Superior temporal gyrus (tissue), 1 donor: ENCODE results near the gene ZNF850.

Source experiments
- DNase-seq: peaks from one replicate; pipeline ENCODE4 v3.0.0-alpha.2; 2016; ENCODE audit errors: extremely low spot score

ZNF850 gene

DNA sequence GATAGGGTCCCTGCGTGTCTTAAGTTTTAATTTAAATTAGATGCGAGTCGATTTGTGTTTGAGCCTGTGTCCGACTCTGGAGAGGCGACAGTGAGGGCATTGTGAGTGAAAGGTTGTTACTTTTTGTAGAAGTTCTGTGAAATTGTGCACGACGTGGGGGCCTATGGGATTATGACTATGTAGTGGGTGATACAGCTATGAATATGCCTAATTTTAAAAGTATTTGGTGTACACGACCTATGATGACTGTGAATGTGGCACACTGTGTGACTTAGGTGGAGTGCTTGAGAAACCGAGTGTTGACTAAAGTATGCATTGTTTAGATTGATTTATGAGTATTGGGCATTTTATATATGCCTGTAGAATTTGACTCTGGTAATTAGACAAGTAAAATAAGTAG lies 84.5 kb downstream of the ZNF850 start:
- DNase-seq = no peak

DNA sequence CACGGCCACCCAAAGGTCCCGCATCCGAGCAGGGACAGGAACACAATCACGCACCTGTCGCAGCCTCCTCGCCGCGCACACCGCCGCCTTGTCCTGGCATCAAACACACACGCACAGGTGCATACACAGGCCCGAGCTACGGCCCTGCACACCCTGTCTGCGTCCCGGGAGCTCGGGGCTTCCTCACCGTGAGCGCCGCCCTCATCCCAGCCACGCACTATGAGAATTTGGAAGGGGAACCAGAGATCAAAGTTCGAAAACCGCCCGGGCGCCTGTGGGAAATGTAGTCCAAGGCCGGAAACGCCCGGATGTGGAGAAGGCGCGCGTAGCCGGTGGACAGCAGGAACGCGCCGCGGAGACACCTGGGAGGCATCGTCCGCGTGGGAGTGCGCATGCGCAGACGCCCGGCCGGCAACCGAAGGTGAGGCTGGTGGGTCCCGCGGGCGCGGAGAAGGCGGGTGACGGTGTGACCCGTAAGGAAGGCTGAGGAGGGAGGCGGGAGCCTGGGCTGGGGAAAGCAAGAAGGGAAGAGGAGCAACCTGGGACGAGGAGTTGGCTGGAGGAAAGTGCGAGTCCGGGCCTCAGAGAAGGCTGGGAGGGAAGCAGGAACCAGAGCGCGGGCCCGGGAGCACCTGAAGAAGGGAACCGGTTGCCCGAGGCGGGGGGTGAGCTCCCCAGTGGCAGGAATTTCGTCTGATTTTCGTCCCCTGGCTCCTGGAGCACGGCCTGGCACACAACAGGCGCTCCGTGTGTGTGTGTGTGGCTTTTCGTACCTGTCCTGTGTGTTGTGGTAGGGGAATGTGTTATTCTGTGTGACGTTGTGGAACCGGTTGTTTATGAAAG lies 85.2 kb downstream of the ZNF850 start, which contains the start of gene ZNF567:
ZNF567 (plus strand) TSS at position 399 of the 843 bp plus-strand sequence. CDS start 7,256 bp downstream, outside the sequence.
- peak; percentile 98 for DNase-seq

DNA sequence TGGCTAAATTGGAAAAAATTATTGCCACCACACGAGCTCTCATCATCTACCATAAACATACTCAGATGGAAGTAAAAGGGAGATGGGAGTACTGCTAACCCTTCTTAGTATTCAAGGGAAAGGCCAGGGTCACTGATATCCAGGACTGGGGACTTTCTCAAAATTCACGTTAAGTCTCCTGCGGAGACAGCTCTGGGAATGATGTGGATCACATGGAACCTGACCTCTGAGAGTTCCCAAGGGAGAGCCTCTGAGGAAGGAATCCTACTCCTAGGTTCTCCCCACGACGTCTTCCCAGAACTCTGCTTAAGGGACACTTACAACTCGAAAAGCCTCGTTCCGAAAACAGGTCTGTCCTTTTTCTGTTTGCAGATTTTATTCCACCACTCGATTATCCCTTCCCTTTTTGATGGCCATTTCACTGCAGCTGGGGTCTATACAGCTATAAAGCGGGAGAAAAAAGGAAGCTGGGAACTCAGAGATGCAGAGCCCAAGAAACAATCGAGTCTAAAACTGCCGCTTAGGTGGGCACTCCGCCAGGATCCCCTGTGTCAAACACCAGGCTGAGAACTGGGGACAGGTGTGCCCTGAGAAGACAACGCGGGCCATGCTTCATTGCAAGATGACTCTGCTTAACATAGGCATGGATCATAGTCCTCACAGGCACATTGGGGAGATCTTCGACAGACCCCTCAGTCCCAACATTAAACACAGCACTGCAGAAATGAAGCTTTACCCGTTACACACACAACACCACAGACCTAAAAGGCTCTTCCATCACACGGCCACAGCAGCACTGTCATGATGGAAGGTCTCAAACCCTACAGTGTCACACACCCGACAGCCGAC lies 86.0 kb downstream of the ZNF850 start:
- peak; percentile 30 for DNase-seq

DNA sequence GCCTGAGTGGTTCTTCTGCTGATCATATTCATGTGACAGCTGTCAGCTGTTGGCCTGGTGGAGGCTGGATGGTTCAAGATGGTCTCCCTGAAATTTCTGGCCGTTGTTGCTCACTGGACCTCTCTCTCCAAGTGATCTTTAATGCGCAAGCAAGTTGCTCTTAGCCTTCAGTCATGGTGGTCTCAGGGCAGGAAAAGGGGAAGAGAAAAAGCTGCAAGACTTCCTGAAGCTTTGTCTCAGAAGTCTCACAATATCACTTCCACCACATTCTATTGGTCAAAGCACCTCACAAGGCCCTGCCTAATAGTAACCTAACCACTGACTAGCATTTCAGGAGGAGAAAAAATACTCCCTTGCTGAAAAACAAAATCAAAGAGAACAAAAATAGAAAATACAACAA lies 86.8 kb downstream of the ZNF850 start:
- DNase-seq = no peak

DNA sequence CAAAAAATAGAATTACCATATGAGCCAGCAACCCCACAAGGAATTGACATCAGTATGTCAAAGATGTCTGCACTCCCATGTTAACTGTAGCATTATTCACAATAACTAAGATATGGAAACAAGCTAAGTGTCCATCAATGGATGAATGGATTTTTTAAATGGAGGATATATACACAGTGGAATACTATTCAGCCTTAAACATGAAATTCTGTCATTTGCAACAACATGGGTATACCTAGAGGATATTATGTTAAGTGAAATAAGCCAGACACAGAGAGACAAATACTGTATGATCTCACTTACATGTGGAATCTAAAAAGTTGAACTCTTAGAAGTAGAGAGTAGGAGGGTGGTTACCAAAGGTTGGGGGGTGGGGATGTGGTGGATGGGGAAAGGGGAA lies 93.2 kb downstream of the ZNF850 start:
- DNase-seq = no peak

DNA sequence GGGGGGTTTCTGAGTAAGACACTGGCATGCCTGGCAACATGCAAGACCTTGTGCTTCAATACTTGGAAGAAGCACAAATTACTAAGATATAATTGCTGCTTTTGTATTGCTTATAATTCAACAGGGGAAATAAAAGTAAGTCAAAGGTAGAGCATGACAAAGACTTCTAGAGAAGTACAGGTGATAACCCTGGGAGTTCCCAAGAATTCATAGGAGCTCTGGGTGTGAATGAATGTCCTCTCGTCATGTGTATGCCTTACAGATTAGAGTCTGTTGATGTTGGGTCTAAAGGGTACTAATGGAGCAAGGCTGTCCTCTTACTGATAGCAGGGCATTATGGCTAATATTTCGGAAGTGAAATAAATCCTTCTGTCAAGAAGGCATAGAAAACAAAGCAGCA lies 98.4 kb downstream of the ZNF850 start:
- no peak for DNase-seq

DNA sequence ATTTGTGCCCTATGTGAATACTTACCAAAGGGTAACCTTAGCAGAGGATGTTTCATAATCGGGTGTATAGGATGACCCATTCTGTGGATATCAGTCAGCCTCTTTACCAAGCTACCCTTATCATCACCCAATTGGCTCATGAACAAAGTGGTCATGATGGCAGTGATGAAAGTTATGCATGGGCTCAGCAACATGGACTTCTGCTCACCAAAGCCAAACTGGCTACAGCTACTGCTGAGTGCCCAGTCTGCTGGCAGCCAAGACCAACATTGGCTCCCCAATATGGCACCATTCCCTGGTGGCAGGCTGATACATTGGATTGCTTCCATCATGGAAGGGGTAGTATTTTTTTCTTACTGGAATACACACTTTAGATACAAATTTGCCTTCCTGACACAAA lies 100.2 kb downstream of the ZNF850 start:
- no peak for DNase-seq

DNA sequence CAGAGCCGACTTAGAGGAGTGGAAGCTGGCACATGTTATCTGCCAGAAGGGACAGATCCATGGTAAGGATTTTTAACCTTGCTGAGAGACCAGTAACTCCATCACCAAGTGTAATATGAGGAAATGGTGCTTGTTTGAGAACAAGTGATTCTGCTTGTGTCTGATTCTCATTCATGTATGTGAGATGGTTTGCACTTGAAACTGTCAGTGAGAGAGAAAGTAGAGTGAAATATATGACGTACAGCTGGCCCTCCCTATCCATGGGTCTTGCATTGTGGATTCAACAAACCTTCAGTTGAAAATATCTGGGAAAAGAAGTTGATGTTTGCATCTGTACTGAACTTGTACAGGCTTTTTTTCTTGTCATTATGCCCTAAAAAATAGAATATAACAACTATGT lies 104.0 kb downstream of the ZNF850 start:
- no peak for DNase-seq

DNA sequence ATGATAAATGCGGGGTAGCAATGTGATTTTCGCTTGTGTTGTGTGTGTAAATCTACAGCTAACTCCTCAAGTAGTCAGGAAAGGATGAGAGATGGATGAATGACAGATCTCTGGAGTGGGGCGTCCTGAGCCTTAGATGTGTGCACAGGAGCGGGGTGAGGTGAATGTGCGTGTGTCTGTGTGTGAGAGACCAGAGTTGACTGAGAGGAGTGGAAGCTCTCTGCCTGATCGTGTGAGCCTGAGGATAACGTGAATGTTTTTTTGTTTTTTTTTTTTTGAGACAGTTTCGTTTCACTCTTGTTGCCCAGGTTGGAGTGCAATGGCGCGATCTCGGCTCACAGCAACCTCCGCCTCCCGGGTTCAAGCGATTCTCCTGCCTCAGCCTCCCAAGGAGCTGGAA lies 106.8 kb downstream of the ZNF850 start:
- no peak for DNase-seq
